Left ventricle myocardium inferior (tissue), 1 donor: ENCODE results near the gene GAS6. TPM values are rescaled to one million over a fixed set of nuclear protein-coding genes. Genes with fewer than 3 reads are reported as not detected.
A peak's percentile ranks its signal among the peaks of the same experiment; 100 is the strongest.

Experiments used
- DNase-seq: peaks from one replicate; pipeline ENCODE4 v3.0.0-alpha.2; 2020
- H3K27ac ChIP-seq: fragments of 200-600 bp; replicated peaks from 2 replicates; pipeline ENCODE4 v1.8.0; 2021
- H3K27me3 ChIP-seq: fragments of 200-600 bp; 2 replicates; pipeline ENCODE4 v1.8.0; 2021; ENCODE audit warnings: low read depth
- H3K36me3 ChIP-seq: fragments of 200-600 bp; 2 replicates; pipeline ENCODE4 v1.8.0; 2021
- H3K4me1 ChIP-seq: fragments of 200-600 bp; 2 replicates; pipeline ENCODE4 v1.8.0; 2021
- H3K4me3 ChIP-seq: fragments of 200-600 bp; 2 replicates; pipeline ENCODE4 v1.8.0; 2021; ENCODE audit warnings: mild to moderate bottlenecking, moderate library complexity
- H3K9me3 ChIP-seq: fragments of 200-600 bp; replicated peaks from 2 replicates; pipeline ENCODE4 v1.8.0; 2021
- intact Hi-C: fragments of 100-400 bp; cut with micrococcal nuclease; formaldehyde crosslinking; loops from one replicate; pipeline ENCODE4 v1.11.0; 2022
- total RNA-seq: library from RNA; stranded (reverse); fragmentation: NEBNext Ultra II Directional; extraction: Animal tissue kit (Norgen Biotek cat#: 25700); gene quantifications from one replicate; pipeline ENCODE4 v1.2.1, GENCODE V29; 2021
- TF ChIP-seq, protein P1 (sequence below): fragments of 200-600 bp; IDR thresholded peaks from 2 replicates; pipeline ENCODE4 v1.8.0; 2021; ENCODE audit warnings: antibody characterized with exemption, mild to moderate bottlenecking, borderline replicate concordance
- donor health status: DM: no; HTN: yes; CAD: no; lungs with severe emphysema.

Gene GAS6
- total RNA-seq, 1 donor from 2014 or later, result 186 TPM

GRCh38 chr13:113820813-113821651, 42.8 kb downstream of the GAS6 start:
- peak; percentile 78 for DNase-seq
- Histone ChIP-seq H3K27ac (peak overlapping the region; percentile 91), H3K27me3 (no peaks in the 10 kb centered on the region), H3K9me3 (no peaks in the 10 kb centered on the region), H3K4me1 (peaks cover 65% of the 10 kb centered on the region), H3K4me3 (peak overlapping the region; percentile 42), H3K36me3 (peaks cover 40% of the 10 kb centered on the region)
- intact Hi-C loops, result no loop called here
- TF ChIP-seq, protein P1, sequence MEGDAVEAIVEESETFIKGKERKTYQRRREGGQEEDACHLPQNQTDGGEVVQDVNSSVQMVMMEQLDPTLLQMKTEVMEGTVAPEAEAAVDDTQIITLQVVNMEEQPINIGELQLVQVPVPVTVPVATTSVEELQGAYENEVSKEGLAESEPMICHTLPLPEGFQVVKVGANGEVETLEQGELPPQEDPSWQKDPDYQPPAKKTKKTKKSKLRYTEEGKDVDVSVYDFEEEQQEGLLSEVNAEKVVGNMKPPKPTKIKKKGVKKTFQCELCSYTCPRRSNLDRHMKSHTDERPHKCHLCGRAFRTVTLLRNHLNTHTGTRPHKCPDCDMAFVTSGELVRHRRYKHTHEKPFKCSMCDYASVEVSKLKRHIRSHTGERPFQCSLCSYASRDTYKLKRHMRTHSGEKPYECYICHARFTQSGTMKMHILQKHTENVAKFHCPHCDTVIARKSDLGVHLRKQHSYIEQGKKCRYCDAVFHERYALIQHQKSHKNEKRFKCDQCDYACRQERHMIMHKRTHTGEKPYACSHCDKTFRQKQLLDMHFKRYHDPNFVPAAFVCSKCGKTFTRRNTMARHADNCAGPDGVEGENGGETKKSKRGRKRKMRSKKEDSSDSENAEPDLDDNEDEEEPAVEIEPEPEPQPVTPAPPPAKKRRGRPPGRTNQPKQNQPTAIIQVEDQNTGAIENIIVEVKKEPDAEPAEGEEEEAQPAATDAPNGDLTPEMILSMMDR, result peak; percentile 41

- intact Hi-C loops, result loop anchor here (5.0 kb wide), 1 partner anchor 82 kb away; no protein-coding TSS in a partner anchor
- peaks cover 69% of the 10 kb centered on the region for H3K4me1 ChIP-seq
- H3K9me3 ChIP-seq, result no peaks in the 10 kb centered on the region
- DNase-seq, result no peak
- peaks cover 29% of the 10 kb centered on the region for H3K36me3 ChIP-seq
- H3K4me3 ChIP-seq, result peak overlapping the region; percentile 42
- peak overlapping the region; percentile 91 for H3K27ac ChIP-seq
- TF ChIP-seq, protein P1, result no peak
- no peaks in the 10 kb centered on the region for H3K27me3 ChIP-seq
Measured at GRCh38 chr13:113819731-113820715, 43.9 kb downstream of the GAS6 start.

DNA sequence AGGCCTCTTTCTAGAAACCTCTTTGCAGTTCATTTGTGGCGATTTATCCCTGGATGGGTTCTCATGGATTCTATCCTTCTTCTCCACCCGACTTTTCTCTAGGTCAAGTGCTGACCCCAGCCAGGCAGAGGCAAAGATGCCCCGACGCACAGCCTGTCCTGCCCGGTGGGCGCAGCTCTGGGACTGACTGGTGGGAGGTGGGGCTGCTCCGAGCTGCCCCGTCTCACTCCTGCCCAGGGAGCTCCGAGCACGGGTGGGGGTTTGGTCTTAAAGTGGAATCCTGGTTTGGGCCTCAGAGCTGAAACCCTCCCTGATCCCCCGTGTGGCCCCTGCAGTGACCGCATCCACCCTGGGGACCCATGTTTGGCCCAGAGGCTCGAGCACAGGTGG, 44.5 kb downstream of the GAS6 start:
- Histone ChIP-seq H3K27me3 (no peaks in the 10 kb centered on the region), H3K4me3 (no peak overlapping the region), H3K9me3 (no peaks in the 10 kb centered on the region), H3K4me1 (peaks cover 70% of the 10 kb centered on the region), H3K36me3 (peaks cover 23% of the 10 kb centered on the region), H3K27ac (peak overlapping the region; percentile 91)
- intact Hi-C loops, result loop anchor here (5.0 kb wide), 1 partner anchor 83 kb away; no protein-coding TSS in a partner anchor
- TF ChIP-seq, protein P1, result no peak
- no peak for DNase-seq

DNA sequence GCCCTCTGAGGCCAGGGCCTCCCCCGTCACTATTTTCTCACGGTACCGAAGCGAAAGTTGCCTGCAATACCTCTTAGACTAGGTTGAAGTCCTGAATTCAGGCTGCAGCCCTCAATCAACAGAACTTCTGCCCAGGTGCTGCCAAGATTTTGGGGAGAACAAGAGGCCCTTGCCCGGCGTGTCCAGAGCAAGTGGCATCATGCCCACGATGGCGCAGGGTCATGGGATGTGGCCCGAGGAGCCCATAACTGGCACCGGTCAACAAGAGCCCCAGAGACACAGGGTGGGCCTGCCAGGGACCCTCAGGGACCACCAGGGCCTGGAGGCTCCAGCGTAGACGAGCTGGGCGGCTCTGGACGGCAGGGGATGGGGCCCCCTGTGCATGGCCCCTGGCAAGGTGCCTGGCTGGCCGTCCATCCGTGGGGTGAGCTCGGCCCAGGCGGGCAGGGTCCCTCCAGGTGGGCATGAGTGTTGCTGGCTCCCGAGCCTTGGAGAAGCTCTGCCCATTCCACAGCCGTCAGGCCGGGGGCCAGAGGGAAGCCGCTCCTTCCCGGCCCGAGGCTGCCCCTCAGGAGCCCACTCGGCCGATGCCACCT, 45.1 kb downstream of the GAS6 start:
- no peak for DNase-seq
- TF ChIP-seq, protein P1, result no peak
- Histone ChIP-seq H3K9me3 (no peaks in the 10 kb centered on the region), H3K27ac (peak overlapping the region; percentile 91), H3K4me3 (peak overlapping the region; percentile 47), H3K36me3 (peaks cover 21% of the 10 kb centered on the region), H3K27me3 (no peaks in the 10 kb centered on the region), H3K4me1 (peaks cover 75% of the 10 kb centered on the region)
- intact Hi-C loops, result loop anchor here (5.0 kb wide), 1 partner anchor 84 kb away; no protein-coding TSS in a partner anchor
